ENCODE data around the gene SPATA2L. TPM values are rescaled to one million over a fixed set of nuclear protein-coding genes. Genes with fewer than 3 reads are reported as not detected.

SPATA2L gene
- total RNA-seq, 2 donors from 2014 or later, result 17.8 to 18.4 TPM

DNA sequence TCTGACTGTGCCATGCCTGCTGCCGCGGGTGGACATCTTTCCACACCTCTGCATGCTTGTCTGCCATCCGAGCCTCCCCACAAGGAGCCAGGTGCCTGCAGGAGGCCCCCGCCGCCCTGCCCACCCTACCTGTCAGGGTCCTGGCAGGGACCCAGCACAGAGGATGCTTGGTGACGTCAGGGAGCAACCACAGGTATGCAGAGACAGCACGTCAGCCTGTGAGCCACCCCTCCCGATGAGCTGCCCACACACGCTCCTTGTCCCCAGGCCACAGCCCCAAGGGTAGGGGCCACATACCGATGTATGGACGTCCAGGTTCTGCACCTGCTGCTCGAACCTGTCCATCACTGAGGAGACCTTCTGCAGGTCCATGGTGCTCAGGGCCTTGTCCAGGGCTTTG lies 54.6 kb downstream of the SPATA2L start:
- Histone ChIP-seq H3K4me3 (no peak overlapping the region), H3K36me3 (peaks cover 8% of the 10 kb centered on the region), H3K27ac (no peak overlapping the region), H3K27me3 (no peaks in the 10 kb centered on the region), H3K9me3 (no peaks in the 10 kb centered on the region), H3K4me1 (no peaks in the 10 kb centered on the region), H3K9ac (ENCODE audit: low read depth in 2 of 2, low read length in 2 of 2) (no peak overlapping the region)
- no peak for TF ChIP-seq CTCF (IDR thresholded peaks at IDR 0.05)
- DNase-seq, result no peak
- intact Hi-C loops (cut with DNase I), result loop anchor here (10.0 kb wide), 1 partner anchor 72 kb away; the partner anchor contains the start of gene CPNE7

Other genes with a start within 250 kb of the SPATA2L start
- gene ANKRD11, start 211.1 kb downstream of the SPATA2L start, total RNA-seq, result 100 to 1,000 TPM in 1 of 2 donors, 10 to 100 TPM in 1; 69.4 to 129 TPM
- 100 to 1,000 TPM in 1 of 2 donors, 10 to 100 TPM in 1; 85.6 to 105 TPM for gene SPG7, start 193.3 kb downstream of the SPATA2L start, total RNA-seq
- 1,000 to 10,000 TPM; 1,855 to 2,011 TPM for gene RPL13, start 141.0 kb downstream of the SPATA2L start, total RNA-seq
- gene CPNE7, start 125.9 kb downstream of the SPATA2L start, total RNA-seq, result 1 to 10 TPM in 1 of 2 donors, under 1 TPM in 1; 0.19 to 1.6 TPM
- 1 to 10 TPM in 1 of 2 donors, under 1 TPM in 1; 0.42 to 2.7 TPM for gene DPEP1, start 88.1 kb downstream of the SPATA2L start, total RNA-seq
- 100 to 1,000 TPM; 118 to 176 TPM for gene CHMP1A, start 44.0 kb downstream of the SPATA2L start, total RNA-seq
- gene SPATA33, start 43.9 kb downstream of the SPATA2L start, total RNA-seq, result 10 to 100 TPM in 1 of 2 donors, 1 to 10 TPM in 1; 4.7 to 10.0 TPM
- gene CDK10, start 15.0 kb downstream of the SPATA2L start, total RNA-seq, result 100 to 1,000 TPM in 1 of 2 donors, 10 to 100 TPM in 1; 72.2 to 136 TPM
- 10 to 100 TPM; 11.9 to 12.7 TPM for gene VPS9D1, start 19.2 kb upstream of the SPATA2L start, total RNA-seq
- 10 to 100 TPM; 19.2 to 30.6 TPM for gene ZNF276, start 19.8 kb upstream of the SPATA2L start, total RNA-seq
- gene FANCA, start 114.9 kb upstream of the SPATA2L start, total RNA-seq, result 10 to 100 TPM; 17.8 to 91.5 TPM
- gene SPIRE2, start 126.8 kb upstream of the SPATA2L start, total RNA-seq, result 10 to 100 TPM; 51.7 to 80.5 TPM
- 100 to 1,000 TPM; 164 to 165 TPM for gene TCF25, start 171.9 kb upstream of the SPATA2L start, total RNA-seq
- 1 to 10 TPM; 1.6 to 3.4 TPM for gene MC1R, start 217.2 kb upstream of the SPATA2L start, total RNA-seq
- gene TUBB3, start 221.6 kb upstream of the SPATA2L start, total RNA-seq, result 1 to 10 TPM; 3.2 to 8.0 TPM
- 10 to 100 TPM; 24.5 to 28.5 TPM for gene DEF8, start 247.1 kb upstream of the SPATA2L start, total RNA-seq